Liver (tissue), 9 donors: ENCODE measurements around the gene CCDC71. TPM values are rescaled to one million over a fixed set of nuclear protein-coding genes. Genes with fewer than 3 reads are reported as not detected.

Experiments
- DNase-seq: peaks from one replicate; pipeline ENCODE4 v3.0.0-alpha.2; 2017; ENCODE audit warnings: low spot score
- H3K27ac ChIP-seq, 2 donors: one replicate each; pipeline ENCODE4 v1.7.0; 2013; ENCODE audit warnings: inconsistent platforms in 2 of 2, low read length in 2 of 2, control low read depth in 1 of 2, low read depth in 1 of 2, mild to moderate bottlenecking in 1 of 2
- H3K27me3 ChIP-seq, 4 donors: one replicate each; pipeline versions ENCODE4 v1.6.1 to v1.7.0; 2013; ENCODE audit warnings: low read length in 3 of 4, inconsistent platforms in 1 of 4, mild to moderate bottlenecking in 1 of 4, moderate library complexity in 1 of 4; ENCODE audit not compliant: control insufficient read depth in 4 of 4, insufficient read depth in 4 of 4
- H3K36me3 ChIP-seq, 4 donors: one replicate each; pipeline versions ENCODE4 v1.6.1 to v1.7.0; 2013; ENCODE audit warnings: low read length in 3 of 4, mild to moderate bottlenecking in 3 of 4, low read depth in 1 of 4, moderate library complexity in 1 of 4; ENCODE audit not compliant: control insufficient read depth in 4 of 4, insufficient read depth in 3 of 4
- H3K4me1 ChIP-seq, 4 donors: one replicate each; pipeline versions ENCODE4 v1.6.1 to v1.7.0; 2013; ENCODE audit warnings: low read length in 3 of 4, mild to moderate bottlenecking in 3 of 4, moderate library complexity in 1 of 4; ENCODE audit not compliant: control insufficient read depth in 4 of 4, insufficient read depth in 4 of 4
- H3K4me3 ChIP-seq, 3 donors: one replicate each; pipeline versions ENCODE4 v1.6.1 to v1.7.0; 2013; ENCODE audit warnings: low read length in 3 of 3, control low read depth in 1 of 3, low read depth in 1 of 3, mild to moderate bottlenecking in 1 of 3
- H3K9ac ChIP-seq, 2 donors: one replicate each; pipeline ENCODE4 v1.7.0; 2013; ENCODE audit warnings: low read length in 2 of 2, mild to moderate bottlenecking in 2 of 2, moderate library complexity in 2 of 2, control low read depth in 1 of 2, low read depth in 1 of 2
- H3K9me3 ChIP-seq, 4 donors: one replicate each; pipeline versions ENCODE4 v1.6.1 to v1.7.0; 2013; ENCODE audit warnings: low read length in 3 of 4; ENCODE audit not compliant: control insufficient read depth in 4 of 4
- EGR1 ChIP-seq, 2 donors: IDR thresholded peaks; 2 replicates each; pipeline ENCODE4 v1.6.1; 2016 to 2018; ENCODE audit warnings: antibody characterized with exemption in 2 of 2, low read depth in 2 of 2
- FOXA1 ChIP-seq: IDR thresholded peaks from 2 replicates; pipeline ENCODE4 v1.6.1; 2016; ENCODE audit warnings: antibody characterized with exemption
- FOXA2 ChIP-seq: IDR thresholded peaks from 2 replicates; pipeline ENCODE4 v1.6.1; 2016; ENCODE audit warnings: antibody characterized with exemption
- GABPA ChIP-seq, 2 donors: IDR thresholded peaks in 1 of 2; conservative IDR thresholded peaks in 1 of 2; 2 replicates each; pipeline ENCODE4 v1.6.1; 2016; ENCODE audit warnings: antibody characterized with exemption in 2 of 2, mild to moderate bottlenecking in 1 of 2, moderate library complexity in 1 of 2
- HNF4A ChIP-seq, 2 donors: conservative IDR thresholded peaks; 2 replicates each; pipeline ENCODE4 v1.6.1; 2016; ENCODE audit warnings: antibody characterized with exemption in 2 of 2, mild to moderate bottlenecking in 2 of 2
- HNF4G ChIP-seq: IDR thresholded peaks from 2 replicates; pipeline ENCODE4 v1.6.1; 2016; ENCODE audit warnings: antibody characterized with exemption
- JUND ChIP-seq, 2 donors: IDR thresholded peaks; 2 replicates each; pipeline ENCODE4 v1.6.1; 2016; ENCODE audit warnings: antibody characterized with exemption in 2 of 2
- NR2F2 ChIP-seq: IDR thresholded peaks from 2 replicates; pipeline ENCODE4 v1.6.1; 2016; ENCODE audit warnings: antibody characterized with exemption
- RXRA ChIP-seq, 2 donors: IDR thresholded peaks; 2 replicates each; pipeline ENCODE4 v1.6.1; 2017 to 2018; ENCODE audit warnings: antibody characterized with exemption in 2 of 2, mild to moderate bottlenecking in 1 of 2
- SP1 ChIP-seq: IDR thresholded peaks from 2 replicates; pipeline ENCODE4 v1.6.1; 2018; ENCODE audit warnings: antibody characterized with exemption, mild to moderate bottlenecking
- TAF1 ChIP-seq: conservative IDR thresholded peaks from 2 replicates; pipeline ENCODE4 v1.6.1; 2016; ENCODE audit warnings: antibody characterized with exemption, mild to moderate bottlenecking
- YY1 ChIP-seq: IDR thresholded peaks from 2 replicates; pipeline ENCODE4 v1.6.1; 2016; ENCODE audit warnings: antibody characterized with exemption, mild to moderate bottlenecking
- WGBS: extraction: QIAGEN DNeasy Blood & Tissue Kit; methylation state at CpG from one replicate; pipeline ENCODE4 v1.1.7; 2013; 5-methylcytosine and 5-hydroxymethylcytosine counted together
- polyA plus RNA-seq, 2 donors: library from polyadenylated mRNA; stranded (reverse) in 1 of 2; unstranded in 1 of 2; fragments of 200-250 nt in 1 of 2; fragments of >200 nt in 1 of 2; fragmentation: Nextera tagmentation in 1 of 2; extraction: Ambion mirVana in 1 of 2; gene quantifications; one replicate each; pipeline versions ENCODE4 v1.2.1 to v1.2.3, GENCODE V29; 2013 to 2015
- total RNA-seq, 2 donors: library from RNA; depleted of rRNA; stranded (reverse); fragments of >200 nt; gene quantifications; one replicate each; pipeline ENCODE4 v1.2.3, GENCODE V29; 2014
- TF ChIP-seq, protein P1 (sequence below): fragments of 150-350 bp; IDR thresholded peaks from 2 replicates; pipeline ENCODE4 v1.5.1; 2017; ENCODE audit warnings: improper control_type of control experiment, low read depth, low read length; ENCODE audit not compliant: missing input control
- TF ChIP-seq, protein P2 (sequence below): IDR thresholded peaks from 2 replicates; pipeline ENCODE4 v1.6.1; 2016; ENCODE audit warnings: antibody characterized with exemption, mild to moderate bottlenecking
- TF ChIP-seq, protein P3 (sequence below): IDR thresholded peaks from 2 replicates; pipeline ENCODE4 v1.6.1; 2016; ENCODE audit warnings: antibody characterized with exemption
- TF ChIP-seq, protein P4 (sequence below): IDR thresholded peaks from 2 replicates; pipeline ENCODE4 v1.6.1; 2016; ENCODE audit warnings: antibody characterized with exemption
- TF ChIP-seq, protein P5 (sequence below): IDR thresholded peaks from 2 replicates; pipeline ENCODE4 v1.6.1; 2016; ENCODE audit warnings: antibody characterized with exemption
- donor health status: healthy.
- donor health status: healthy.
- donor health status: healthy.
- donor health status: healthy.
- donor health status: healthy.

CCDC71 gene
- total and polyA plus RNA-seq, 4 donors = 1.1 to 10.7 (median 8.2) TPM

DNA sequence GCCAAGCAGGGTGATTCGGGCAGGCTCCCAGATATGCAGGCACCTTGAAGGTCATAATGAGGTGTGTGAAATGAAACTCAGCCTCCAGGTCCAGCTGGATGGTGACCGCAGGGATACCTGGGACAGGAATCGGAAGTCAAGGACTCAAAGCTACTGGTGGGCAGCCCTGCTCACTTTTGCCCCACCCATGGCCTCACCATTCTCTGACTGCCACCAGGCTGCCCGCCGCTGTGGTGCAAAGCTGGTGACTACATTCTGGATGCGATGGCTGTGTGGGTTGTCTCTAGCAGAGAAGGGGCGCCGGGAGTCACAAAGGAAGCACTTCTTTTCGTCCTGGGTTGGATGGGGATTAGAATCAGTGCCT, 34.1 kb downstream of the CCDC71 start:
- Histone ChIP-seq H3K4me1 (peaks cover 2 to 57% (median 51%) of the 10 kb centered on the region in 4 donors), H3K36me3 (peaks cover 0 to 10% (median 0%) of the 10 kb centered on the region in 4 donors), H3K9ac (peak overlapping the region in 1 of 2 donors; percentile 79), H3K27ac (peak overlapping the region in 1 of 2 donors; percentile 52), H3K27me3 (no peaks in the 10 kb centered on the region), H3K4me3 (peak overlapping the region in 2 of 3 donors; percentile 59 to 93), H3K9me3 (no peaks in the 10 kb centered on the region)
- no peak for DNase-seq
- TF ChIP-seq NR2F2 = no peak
- TF ChIP-seq, protein P1, sequence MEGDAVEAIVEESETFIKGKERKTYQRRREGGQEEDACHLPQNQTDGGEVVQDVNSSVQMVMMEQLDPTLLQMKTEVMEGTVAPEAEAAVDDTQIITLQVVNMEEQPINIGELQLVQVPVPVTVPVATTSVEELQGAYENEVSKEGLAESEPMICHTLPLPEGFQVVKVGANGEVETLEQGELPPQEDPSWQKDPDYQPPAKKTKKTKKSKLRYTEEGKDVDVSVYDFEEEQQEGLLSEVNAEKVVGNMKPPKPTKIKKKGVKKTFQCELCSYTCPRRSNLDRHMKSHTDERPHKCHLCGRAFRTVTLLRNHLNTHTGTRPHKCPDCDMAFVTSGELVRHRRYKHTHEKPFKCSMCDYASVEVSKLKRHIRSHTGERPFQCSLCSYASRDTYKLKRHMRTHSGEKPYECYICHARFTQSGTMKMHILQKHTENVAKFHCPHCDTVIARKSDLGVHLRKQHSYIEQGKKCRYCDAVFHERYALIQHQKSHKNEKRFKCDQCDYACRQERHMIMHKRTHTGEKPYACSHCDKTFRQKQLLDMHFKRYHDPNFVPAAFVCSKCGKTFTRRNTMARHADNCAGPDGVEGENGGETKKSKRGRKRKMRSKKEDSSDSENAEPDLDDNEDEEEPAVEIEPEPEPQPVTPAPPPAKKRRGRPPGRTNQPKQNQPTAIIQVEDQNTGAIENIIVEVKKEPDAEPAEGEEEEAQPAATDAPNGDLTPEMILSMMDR = no peak
- TF ChIP-seq FOXA1 = no peak
- TF ChIP-seq JUND (IDR thresholded peaks at IDR 0.05) = no peak
- TF ChIP-seq SP1 = no peak
- TF ChIP-seq EGR1 (IDR thresholded peaks at IDR 0.05; ENCODE audit: low read depth in 2 of 2) = no peak
- TF ChIP-seq HNF4G = no peak
- TF ChIP-seq, protein P2, sequence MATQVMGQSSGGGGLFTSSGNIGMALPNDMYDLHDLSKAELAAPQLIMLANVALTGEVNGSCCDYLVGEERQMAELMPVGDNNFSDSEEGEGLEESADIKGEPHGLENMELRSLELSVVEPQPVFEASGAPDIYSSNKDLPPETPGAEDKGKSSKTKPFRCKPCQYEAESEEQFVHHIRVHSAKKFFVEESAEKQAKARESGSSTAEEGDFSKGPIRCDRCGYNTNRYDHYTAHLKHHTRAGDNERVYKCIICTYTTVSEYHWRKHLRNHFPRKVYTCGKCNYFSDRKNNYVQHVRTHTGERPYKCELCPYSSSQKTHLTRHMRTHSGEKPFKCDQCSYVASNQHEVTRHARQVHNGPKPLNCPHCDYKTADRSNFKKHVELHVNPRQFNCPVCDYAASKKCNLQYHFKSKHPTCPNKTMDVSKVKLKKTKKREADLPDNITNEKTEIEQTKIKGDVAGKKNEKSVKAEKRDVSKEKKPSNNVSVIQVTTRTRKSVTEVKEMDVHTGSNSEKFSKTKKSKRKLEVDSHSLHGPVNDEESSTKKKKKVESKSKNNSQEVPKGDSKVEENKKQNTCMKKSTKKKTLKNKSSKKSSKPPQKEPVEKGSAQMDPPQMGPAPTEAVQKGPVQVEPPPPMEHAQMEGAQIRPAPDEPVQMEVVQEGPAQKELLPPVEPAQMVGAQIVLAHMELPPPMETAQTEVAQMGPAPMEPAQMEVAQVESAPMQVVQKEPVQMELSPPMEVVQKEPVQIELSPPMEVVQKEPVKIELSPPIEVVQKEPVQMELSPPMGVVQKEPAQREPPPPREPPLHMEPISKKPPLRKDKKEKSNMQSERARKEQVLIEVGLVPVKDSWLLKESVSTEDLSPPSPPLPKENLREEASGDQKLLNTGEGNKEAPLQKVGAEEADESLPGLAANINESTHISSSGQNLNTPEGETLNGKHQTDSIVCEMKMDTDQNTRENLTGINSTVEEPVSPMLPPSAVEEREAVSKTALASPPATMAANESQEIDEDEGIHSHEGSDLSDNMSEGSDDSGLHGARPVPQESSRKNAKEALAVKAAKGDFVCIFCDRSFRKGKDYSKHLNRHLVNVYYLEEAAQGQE = no peak
- no peak for TF ChIP-seq RXRA (IDR thresholded peaks at IDR 0.05)
- TF ChIP-seq FOXA2 = no peak
- TF ChIP-seq, protein P3, sequence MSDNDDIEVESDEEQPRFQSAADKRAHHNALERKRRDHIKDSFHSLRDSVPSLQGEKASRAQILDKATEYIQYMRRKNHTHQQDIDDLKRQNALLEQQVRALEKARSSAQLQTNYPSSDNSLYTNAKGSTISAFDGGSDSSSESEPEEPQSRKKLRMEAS = no peak
- 69% methylated on average over 9 of the region's 9 CpGs for WGBS

DNA sequence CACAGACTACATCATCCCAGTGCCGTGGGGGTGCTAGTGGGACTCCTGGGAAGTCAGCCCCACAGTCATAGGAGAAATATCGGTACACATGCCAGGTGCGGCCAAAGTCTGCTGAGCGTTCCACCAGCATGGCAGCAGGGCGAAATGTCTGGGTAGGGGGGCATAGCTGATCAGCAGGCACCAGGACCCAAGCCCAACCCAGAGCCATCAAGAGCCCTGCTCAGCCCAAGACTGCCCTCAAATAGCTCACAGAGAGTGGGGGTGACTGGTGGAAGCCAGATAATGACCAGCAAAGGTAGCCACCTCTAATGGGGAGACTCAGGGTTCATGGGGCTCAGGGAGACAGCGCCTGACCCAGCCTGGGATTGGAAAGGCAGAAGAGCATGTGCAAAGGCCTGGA, 34.6 kb downstream of the CCDC71 start:
- Histone ChIP-seq H3K27me3 (no peaks in the 10 kb centered on the region), H3K4me3 (no peak overlapping the region), H3K4me1 (peaks cover 2 to 57% (median 51%) of the 10 kb centered on the region in 4 donors), H3K27ac (no peak overlapping the region), H3K9ac (no peak overlapping the region), H3K36me3 (peaks cover 0 to 10% (median 0%) of the 10 kb centered on the region in 4 donors), H3K9me3 (no peaks in the 10 kb centered on the region)
- no peak for TF ChIP-seq HNF4G
- TF ChIP-seq, protein P4, sequence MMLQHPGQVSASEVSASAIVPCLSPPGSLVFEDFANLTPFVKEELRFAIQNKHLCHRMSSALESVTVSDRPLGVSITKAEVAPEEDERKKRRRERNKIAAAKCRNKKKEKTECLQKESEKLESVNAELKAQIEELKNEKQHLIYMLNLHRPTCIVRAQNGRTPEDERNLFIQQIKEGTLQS = no peak
- TF ChIP-seq, protein P5, sequence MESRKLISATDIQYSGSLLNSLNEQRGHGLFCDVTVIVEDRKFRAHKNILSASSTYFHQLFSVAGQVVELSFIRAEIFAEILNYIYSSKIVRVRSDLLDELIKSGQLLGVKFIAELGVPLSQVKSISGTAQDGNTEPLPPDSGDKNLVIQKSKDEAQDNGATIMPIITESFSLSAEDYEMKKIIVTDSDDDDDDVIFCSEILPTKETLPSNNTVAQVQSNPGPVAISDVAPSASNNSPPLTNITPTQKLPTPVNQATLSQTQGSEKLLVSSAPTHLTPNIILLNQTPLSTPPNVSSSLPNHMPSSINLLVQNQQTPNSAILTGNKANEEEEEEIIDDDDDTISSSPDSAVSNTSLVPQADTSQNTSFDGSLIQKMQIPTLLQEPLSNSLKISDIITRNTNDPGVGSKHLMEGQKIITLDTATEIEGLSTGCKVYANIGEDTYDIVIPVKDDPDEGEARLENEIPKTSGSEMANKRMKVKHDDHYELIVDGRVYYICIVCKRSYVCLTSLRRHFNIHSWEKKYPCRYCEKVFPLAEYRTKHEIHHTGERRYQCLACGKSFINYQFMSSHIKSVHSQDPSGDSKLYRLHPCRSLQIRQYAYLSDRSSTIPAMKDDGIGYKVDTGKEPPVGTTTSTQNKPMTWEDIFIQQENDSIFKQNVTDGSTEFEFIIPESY = no peak
- TF ChIP-seq, protein P1 = no peak
- TF ChIP-seq NR2F2 = no peak
- no peak for TF ChIP-seq GABPA (IDR thresholded peaks at IDR 0.05 in 1 of 2, conservative IDR thresholded peaks at IDR 0.05 in 1 of 2)
- no peak for TF ChIP-seq HNF4A (conservative IDR thresholded peaks at IDR 0.05)
- TF ChIP-seq, protein P2 = no peak
- no peak for TF ChIP-seq RXRA (IDR thresholded peaks at IDR 0.05)
- no peak for TF ChIP-seq JUND (IDR thresholded peaks at IDR 0.05)
- TF ChIP-seq, protein P3 = no peak
- no peak for TF ChIP-seq EGR1 (IDR thresholded peaks at IDR 0.05; ENCODE audit: low read depth in 2 of 2)
- TF ChIP-seq TAF1 = no peak
- TF ChIP-seq YY1 = no peak
- no peak for TF ChIP-seq SP1
- 97% methylated on average over 6 of the region's 6 CpGs for WGBS
- DNase-seq = no peak
